HL-60 (cell line): ENCODE results near the gene CCL14.

Experiments
- DNase-seq, 2 experiments: peaks; one replicate each; pipeline ENCODE4 v3.0.0-alpha.2; 2010 to 2020; ENCODE audit warnings: low read depth in 1 of 2, low spot score in 1 of 2
- H3K27ac ChIP-seq: fragments of 250-450 bp; sonication (Bioruptor Pico); replicated peaks from 2 replicates; pipeline ENCODE4 v1.5.1; 2020; ENCODE audit warnings: mild to moderate bottlenecking, moderate library complexity
- H3K27me3 ChIP-seq: fragments of 250-450 bp; sonication (Bioruptor Pico); 2 replicates; pipeline ENCODE4 v1.5.1; 2021; ENCODE audit warnings: mild to moderate bottlenecking, moderate library complexity; ENCODE audit not compliant: insufficient read depth, poor library complexity, severe bottlenecking
- H3K4me3 ChIP-seq: replicated peaks from 2 replicates; pipeline ENCODE4 v1.5.1; 2011; ENCODE audit warnings: mild to moderate bottlenecking, control low read depth, low read length; ENCODE audit not compliant: insufficient read depth
- GABPA ChIP-seq: IDR thresholded peaks from 2 replicates; pipeline ENCODE4 v1.6.1; 2012; ENCODE audit warnings: low read depth
- POLR2AphosphoS5 ChIP-seq: IDR thresholded peaks from 2 replicates; pipeline ENCODE4 v1.6.1; 2012; ENCODE audit warnings: low read depth
- SPI1 ChIP-seq: IDR thresholded peaks from 2 replicates; pipeline ENCODE4 v1.6.1; 2012; ENCODE audit warnings: low read depth, mild to moderate bottlenecking, borderline replicate concordance
- TF ChIP-seq, protein P1 (sequence below): IDR thresholded peaks from one replicate; pipeline ENCODE4 v1.5.1; 2011; ENCODE audit warnings: low read length, control low read depth, inconsistent platforms; ENCODE audit not compliant: insufficient read depth
- TF ChIP-seq, protein P2 (sequence below): IDR thresholded peaks from 2 replicates; pipeline ENCODE4 v1.6.1; 2012; ENCODE audit warnings: low read depth; ENCODE audit not compliant: insufficient replicate concordance

CCL14 gene

DNA sequence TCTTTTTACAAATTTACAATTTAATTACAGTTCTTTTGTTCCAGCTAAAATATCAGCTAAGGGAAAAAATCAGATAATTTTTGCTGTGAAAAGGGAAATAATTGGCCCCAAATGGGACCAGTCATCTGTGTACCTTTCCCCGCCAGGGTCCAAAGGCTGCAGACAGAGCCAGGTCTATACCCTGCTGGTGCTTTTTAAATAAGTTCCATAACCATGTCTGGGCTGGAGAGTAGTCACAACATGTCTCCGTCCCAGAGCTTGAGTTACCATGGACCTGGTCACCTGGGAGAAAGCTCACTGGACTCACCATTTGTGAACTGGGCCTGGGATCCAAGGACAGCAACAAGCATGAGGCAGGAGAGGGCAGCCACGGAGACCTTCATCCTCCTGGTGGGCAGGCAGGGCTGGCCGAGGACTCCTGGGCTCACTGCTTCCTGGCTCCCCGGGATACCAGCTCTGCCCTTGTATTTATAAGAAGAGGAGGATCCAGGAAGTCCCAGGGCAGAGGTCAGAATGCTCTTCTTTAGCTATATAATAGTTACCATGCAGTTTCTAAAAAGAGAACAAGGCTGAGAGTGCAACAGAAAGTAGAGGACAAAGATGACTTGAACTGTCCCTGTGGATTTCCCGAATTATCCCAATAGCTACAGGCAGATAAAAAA is 14.7 kb upstream of the CCL14 start, which contains the start of gene CCL15:
Gene CCL15 (minus strand): TSS at position 444 of the 662 bp plus-strand sequence. CDS start 61 bp downstream, at position 383.
- H3K27me3 ChIP-seq, result no peaks in the 10 kb centered on the region
- no peak for DNase-seq
- no peak within 1 kb of the TSS for H3K4me3 ChIP-seq
- TF ChIP-seq SPI1 (no peak), GABPA (no peak), POLR2AphosphoS5 (no peak)
- TF ChIP-seq, protein P1, sequence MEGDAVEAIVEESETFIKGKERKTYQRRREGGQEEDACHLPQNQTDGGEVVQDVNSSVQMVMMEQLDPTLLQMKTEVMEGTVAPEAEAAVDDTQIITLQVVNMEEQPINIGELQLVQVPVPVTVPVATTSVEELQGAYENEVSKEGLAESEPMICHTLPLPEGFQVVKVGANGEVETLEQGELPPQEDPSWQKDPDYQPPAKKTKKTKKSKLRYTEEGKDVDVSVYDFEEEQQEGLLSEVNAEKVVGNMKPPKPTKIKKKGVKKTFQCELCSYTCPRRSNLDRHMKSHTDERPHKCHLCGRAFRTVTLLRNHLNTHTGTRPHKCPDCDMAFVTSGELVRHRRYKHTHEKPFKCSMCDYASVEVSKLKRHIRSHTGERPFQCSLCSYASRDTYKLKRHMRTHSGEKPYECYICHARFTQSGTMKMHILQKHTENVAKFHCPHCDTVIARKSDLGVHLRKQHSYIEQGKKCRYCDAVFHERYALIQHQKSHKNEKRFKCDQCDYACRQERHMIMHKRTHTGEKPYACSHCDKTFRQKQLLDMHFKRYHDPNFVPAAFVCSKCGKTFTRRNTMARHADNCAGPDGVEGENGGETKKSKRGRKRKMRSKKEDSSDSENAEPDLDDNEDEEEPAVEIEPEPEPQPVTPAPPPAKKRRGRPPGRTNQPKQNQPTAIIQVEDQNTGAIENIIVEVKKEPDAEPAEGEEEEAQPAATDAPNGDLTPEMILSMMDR, result no peak
- TF ChIP-seq, protein P2, sequence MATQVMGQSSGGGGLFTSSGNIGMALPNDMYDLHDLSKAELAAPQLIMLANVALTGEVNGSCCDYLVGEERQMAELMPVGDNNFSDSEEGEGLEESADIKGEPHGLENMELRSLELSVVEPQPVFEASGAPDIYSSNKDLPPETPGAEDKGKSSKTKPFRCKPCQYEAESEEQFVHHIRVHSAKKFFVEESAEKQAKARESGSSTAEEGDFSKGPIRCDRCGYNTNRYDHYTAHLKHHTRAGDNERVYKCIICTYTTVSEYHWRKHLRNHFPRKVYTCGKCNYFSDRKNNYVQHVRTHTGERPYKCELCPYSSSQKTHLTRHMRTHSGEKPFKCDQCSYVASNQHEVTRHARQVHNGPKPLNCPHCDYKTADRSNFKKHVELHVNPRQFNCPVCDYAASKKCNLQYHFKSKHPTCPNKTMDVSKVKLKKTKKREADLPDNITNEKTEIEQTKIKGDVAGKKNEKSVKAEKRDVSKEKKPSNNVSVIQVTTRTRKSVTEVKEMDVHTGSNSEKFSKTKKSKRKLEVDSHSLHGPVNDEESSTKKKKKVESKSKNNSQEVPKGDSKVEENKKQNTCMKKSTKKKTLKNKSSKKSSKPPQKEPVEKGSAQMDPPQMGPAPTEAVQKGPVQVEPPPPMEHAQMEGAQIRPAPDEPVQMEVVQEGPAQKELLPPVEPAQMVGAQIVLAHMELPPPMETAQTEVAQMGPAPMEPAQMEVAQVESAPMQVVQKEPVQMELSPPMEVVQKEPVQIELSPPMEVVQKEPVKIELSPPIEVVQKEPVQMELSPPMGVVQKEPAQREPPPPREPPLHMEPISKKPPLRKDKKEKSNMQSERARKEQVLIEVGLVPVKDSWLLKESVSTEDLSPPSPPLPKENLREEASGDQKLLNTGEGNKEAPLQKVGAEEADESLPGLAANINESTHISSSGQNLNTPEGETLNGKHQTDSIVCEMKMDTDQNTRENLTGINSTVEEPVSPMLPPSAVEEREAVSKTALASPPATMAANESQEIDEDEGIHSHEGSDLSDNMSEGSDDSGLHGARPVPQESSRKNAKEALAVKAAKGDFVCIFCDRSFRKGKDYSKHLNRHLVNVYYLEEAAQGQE, result no peak
- no peak within 1 kb of the TSS for H3K27ac ChIP-seq

DNA sequence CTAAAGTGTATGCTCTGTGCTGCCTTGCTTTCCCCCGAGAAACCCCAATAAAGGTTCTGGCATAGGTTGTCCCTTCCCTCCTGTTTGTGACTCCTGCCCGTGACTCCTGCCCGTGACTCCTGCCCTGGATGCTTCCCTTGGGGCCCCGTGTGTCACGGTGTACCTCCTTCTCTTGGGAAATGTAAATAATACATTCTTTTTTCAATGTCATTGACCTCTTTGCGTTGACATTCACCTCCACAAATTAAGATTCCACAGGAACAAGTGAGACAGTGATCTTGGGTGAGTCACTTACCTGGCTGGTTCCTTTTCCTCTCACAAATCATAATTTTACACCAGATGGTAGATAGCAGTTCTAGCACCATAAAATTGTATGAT is 14.2 kb upstream of the CCL14 start:
- TF ChIP-seq GABPA (no peak), SPI1 (no peak), POLR2AphosphoS5 (no peak)
- TF ChIP-seq, protein P1, result no peak
- TF ChIP-seq, protein P2, result no peak
- DNase-seq, result no peak
- Histone ChIP-seq H3K4me3 (no peak overlapping the region), H3K27ac (no peak overlapping the region), H3K27me3 (no peaks in the 10 kb centered on the region)

DNA sequence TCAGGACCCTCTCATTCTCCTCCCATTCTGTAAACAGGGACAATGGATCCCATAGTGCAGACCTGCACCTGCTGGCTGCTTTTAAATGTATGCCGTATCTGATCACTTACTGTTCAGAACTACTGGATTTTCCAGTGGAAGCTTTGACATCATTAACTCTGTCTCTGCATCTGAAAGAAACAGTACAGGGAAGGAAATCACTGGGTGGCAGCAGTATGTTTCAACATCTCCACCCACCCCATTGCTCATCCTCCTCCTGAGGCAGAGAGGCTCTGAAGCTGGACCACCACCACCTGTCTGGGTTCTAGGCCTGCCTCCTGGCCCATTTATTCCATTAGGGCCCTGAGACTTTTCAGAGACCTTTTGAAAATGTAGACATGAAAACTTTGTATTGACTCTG is 12.2 kb upstream of the CCL14 start:
- Histone ChIP-seq H3K27me3 (no peaks in the 10 kb centered on the region), H3K4me3 (no peak overlapping the region), H3K27ac (no peak overlapping the region)
- TF ChIP-seq SPI1, result no peak
- TF ChIP-seq, protein P2, result no peak
- TF ChIP-seq POLR2AphosphoS5, result no peak
- TF ChIP-seq, protein P1, result no peak
- TF ChIP-seq GABPA, result no peak
- DNase-seq, result no peak
